HCT116 (cell line): ENCODE measurements around the gene ITGA4. TPM values are rescaled to one million over a fixed set of nuclear protein-coding genes. Genes with fewer than 3 reads are reported as not detected.

Source experiments
- ATAC-seq: fragments of 200-7000 bp; cut with Tn5 transposase; 2 replicates; pipeline ENCODE4 v1.9.1; 2020; ENCODE audit warnings: mild to moderate bottlenecking, moderate library complexity
- Bru-seq: library from RNA; stranded (reverse); fragments of 400-500 nt; gene quantifications from one replicate; lab custom pipeline; 2021; lab: Mats Ljungman, UMichigan
- BruChase-seq, 2 experiments: library from RNA; stranded (reverse); fragments of 400-500 nt; gene quantifications; one replicate each; lab custom pipeline; 2021; lab: Mats Ljungman, UMichigan
- BruUV-seq: library from RNA; stranded (reverse); fragments of 400-500 nt; replicated peaks from 2 replicates; lab custom pipeline; 2021; lab: Mats Ljungman, UMichigan
- CTCF ChIA-PET: fragments of 300-600 bp; sonication (Branson Sonifier 250); formaldehyde crosslinking; loops from one replicate; lab custom pipeline; 2021; ENCODE audit warnings: antibody characterized with exemption; lab: Charles Lee
- POLR2A ChIA-PET: fragments of 300-600, 350-600 bp; sonication (Branson Sonifier 250); formaldehyde crosslinking; loops from one replicate; lab custom pipeline; 2021; ENCODE audit warnings: antibody characterized with exemption; lab: Charles Lee
- RAD21 ChIA-PET, 2 experiments: fragments of 300-600 bp; sonication (Branson Sonifier 250); formaldehyde crosslinking; loops; one replicate each; lab custom pipeline; 2023; ENCODE audit warnings: low total read pairs in 2 of 2; ENCODE audit not compliant: uncharacterized antibody in 2 of 2, unreplicated experiment in 2 of 2, low non-redundant PET in 1 of 2; lab: Charles Lee
- DNase-seq: peaks from one replicate; pipeline ENCODE4 v3.0.0-alpha.2; 2010; ENCODE audit warnings: low read depth, low spot score
- H2AFZ ChIP-seq: fragments of 200-600 bp; shearing (Covaris generic), sonication (generic); 2 replicates; pipeline ENCODE4 v1.6.1; 2017; ENCODE audit warnings: low read depth, mixed run types, mixed read lengths, antibody characterized with exemption, low read length; ENCODE audit not compliant: poor library complexity, severe bottlenecking
- H3K27ac ChIP-seq: 2 replicates; pipeline ENCODE4 v1.5.1; 2012; ENCODE audit warnings: low read depth, low read length
- H3K27me3 ChIP-seq: fragments of 200-600 bp; sonication (generic); 2 replicates; pipeline ENCODE4 v1.6.1; 2016; ENCODE audit warnings: mixed run types, low read length, mixed read lengths; ENCODE audit not compliant: insufficient read depth
- H3K36me3 ChIP-seq, 2 experiments: fragments of 200-500 bp in 1 of 2; fragments of 200-600 bp in 1 of 2; sonication (Bioruptor generic) in 1 of 2; sonication (generic) in 1 of 2; 2 replicates each; pipeline versions ENCODE4 v1.5.1 to v1.6.1; 2014 to 2016; ENCODE audit warnings: low read length in 2 of 2, inconsistent platforms in 1 of 2, mixed read lengths in 1 of 2, mixed run types in 1 of 2; ENCODE audit not compliant: insufficient read depth in 2 of 2, control insufficient read depth in 1 of 2
- H3K4me1 ChIP-seq, 2 experiments: fragments of 200-600 bp in 1 of 2; sonication (generic) in 1 of 2; 2 replicates each; pipeline versions ENCODE4 v1.5.1 to v1.6.1; 2012 to 2017; ENCODE audit warnings: low read length in 2 of 2, inconsistent platforms in 1 of 2, mild to moderate bottlenecking in 1 of 2, mixed read lengths in 1 of 2, mixed run types in 1 of 2, moderate library complexity in 1 of 2; ENCODE audit not compliant: insufficient read depth in 2 of 2, control insufficient read depth in 1 of 2
- H3K4me2 ChIP-seq: fragments of 200-600 bp; sonication (generic); 2 replicates; pipeline ENCODE4 v1.6.1; 2017; ENCODE audit warnings: mixed run types, low read length, mixed read lengths
- H3K4me3 ChIP-seq, 2 experiments: fragments of 200-600 bp in 1 of 2; sonication (generic) in 1 of 2; replicated peaks in 1 of 2; 2 replicates each; pipeline ENCODE4 v1.5.1; 2011 to 2016; ENCODE audit warnings: low read length in 2 of 2, control low read depth in 1 of 2, low read depth in 1 of 2, mild to moderate bottlenecking in 1 of 2, mixed read lengths in 1 of 2, mixed run types in 1 of 2
- H3K79me2 ChIP-seq: fragments of 200-600 bp; sonication (generic); 2 replicates; pipeline ENCODE4 v1.6.1; 2017; ENCODE audit warnings: mild to moderate bottlenecking, mixed run types, low read length, moderate library complexity, mixed read lengths; ENCODE audit not compliant: insufficient read depth
- H3K9ac ChIP-seq: fragments of 200-600 bp; sonication (generic); 2 replicates; pipeline ENCODE4 v1.6.1; 2016; ENCODE audit warnings: low read length, mixed read lengths
- H3K9me2 ChIP-seq: fragments of 200-600 bp; sonication (generic), shearing (Covaris generic); 2 replicates; pipeline ENCODE4 v1.6.1; 2017; ENCODE audit warnings: mixed run types, mild to moderate bottlenecking, moderate library complexity; ENCODE audit not compliant: insufficient read depth
- H3K9me3 ChIP-seq, 2 experiments: fragments of 200-500 bp in 1 of 2; fragments of 200-600 bp in 1 of 2; sonication (Bioruptor generic) in 1 of 2; sonication (generic) in 1 of 2; 2 replicates each; pipeline ENCODE4 v1.6.1; 2014 to 2017; ENCODE audit warnings: low read length in 2 of 2, mixed read lengths in 2 of 2, inconsistent platforms in 1 of 2, low read depth in 1 of 2, mild to moderate bottlenecking in 1 of 2, mixed run types in 1 of 2, moderate library complexity in 1 of 2; ENCODE audit not compliant: control insufficient read depth in 1 of 2, insufficient read depth in 1 of 2
- H4K20me1 ChIP-seq: fragments of 200-600 bp; sonication (generic), shearing (Covaris generic); 2 replicates; pipeline ENCODE4 v1.6.1; 2017; ENCODE audit warnings: mixed run types, mild to moderate bottlenecking, moderate library complexity; ENCODE audit not compliant: insufficient read depth
- CBX3 ChIP-seq: IDR thresholded peaks from 2 replicates; pipeline ENCODE4 v1.6.1; 2012; ENCODE audit warnings: low read depth
- CEBPB ChIP-seq: IDR thresholded peaks from 2 replicates; pipeline ENCODE4 v1.6.1; 2012; ENCODE audit warnings: low read depth
- MAX ChIP-seq: IDR thresholded peaks from 2 replicates; pipeline ENCODE4 v1.6.1; 2012
- ZFX ChIP-seq: fragments of 450-650 bp; IDR thresholded peaks from 2 replicates; pipeline ENCODE4 v1.6.1; 2017
- intact Hi-C: fragments of 100-400 bp; cut with micrococcal nuclease; formaldehyde crosslinking; loops from 2 replicates; pipeline ENCODE4 v1.10.0; 2022
- long read RNA-seq: library from polyadenylated mRNA; unstranded; transcript quantifications from one replicate; pipeline ENCODE4 v2.0.0, GENCODE V29; 2021; ENCODE audit not compliant: unreplicated experiment
- polyA plus RNA-seq: library from polyadenylated mRNA; unstranded; fragments of >200 nt; gene quantifications from 2 replicates; pipeline ENCODE4 v1.2.1, GENCODE V29; 2012; ENCODE audit warnings: missing spikeins
- total RNA-seq: library from RNA; stranded (reverse); gene quantifications from one replicate; pipeline ENCODE4 v1.2.1, GENCODE V29; 2021; ENCODE audit not compliant: unreplicated experiment
- TF ChIP-seq, protein P1 (sequence below): IDR thresholded peaks from 2 replicates; pipeline ENCODE4 v1.6.1; 2012
- TF ChIP-seq, protein P2 (sequence below): IDR thresholded peaks from 2 replicates; pipeline ENCODE4 v1.6.1; 2011; ENCODE audit warnings: mild to moderate bottlenecking, low read length, moderate library complexity; ENCODE audit not compliant: insufficient replicate concordance; ENCODE audit errors: extremely low read depth

ITGA4 gene
- 0.49 TPM for total RNA-seq
- polyA plus RNA-seq = not detected in 2 replicates
- Bru-seq, nascent RNA = not detected
- percentile 5 among the genes with signal in this experiment for BruChase-seq, experiment 1, labeled RNA remaining after a 6-hour chase
- BruChase-seq, experiment 2, labeled RNA remaining after a 2-hour chase = percentile 1 among the genes with signal in this experiment
- long read RNA-seq = 0 reads

DNA sequence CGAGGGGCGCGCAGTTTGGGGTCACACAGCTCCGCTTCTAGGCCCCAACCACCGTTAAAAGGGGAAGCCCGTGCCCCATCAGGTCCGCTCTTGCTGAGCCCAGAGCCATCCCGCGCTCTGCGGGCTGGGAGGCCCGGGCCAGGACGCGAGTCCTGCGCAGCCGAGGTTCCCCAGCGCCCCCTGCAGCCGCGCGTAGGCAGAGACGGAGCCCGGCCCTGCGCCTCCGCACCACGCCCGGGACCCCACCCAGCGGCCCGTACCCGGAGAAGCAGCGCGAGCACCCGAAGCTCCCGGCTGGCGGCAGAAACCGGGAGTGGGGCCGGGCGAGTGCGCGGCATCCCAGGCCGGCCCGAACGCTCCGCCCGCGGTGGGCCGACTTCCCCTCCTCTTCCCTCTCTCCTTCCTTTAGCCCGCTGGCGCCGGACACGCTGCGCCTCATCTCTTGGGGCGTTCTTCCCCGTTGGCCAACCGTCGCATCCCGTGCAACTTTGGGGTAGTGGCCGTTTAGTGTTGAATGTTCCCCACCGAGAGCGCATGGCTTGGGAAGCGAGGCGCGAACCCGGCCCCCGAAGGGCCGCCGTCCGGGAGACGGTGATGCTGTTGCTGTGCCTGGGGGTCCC, at the start of gene ITGA4:
Gene ITGA4, plus strand, starts transcription at position 266 of the 620 bp plus-strand sequence. Its CDS starts 269 bp downstream, at position 535.
- no peaks in the 10 kb centered on the region for H3K36me3 ChIP-seq
- H3K27me3 ChIP-seq = no peaks in the 10 kb centered on the region
- H3K9me2 ChIP-seq = no peaks in the 10 kb centered on the region
- BruUV-seq = no TSS peak
- H2AFZ ChIP-seq = no peak within 1 kb of the TSS
- ChIA-PET RAD21 (no interaction called here), POLR2A (no interaction called here), CTCF (no interaction called here)
- H3K4me1 ChIP-seq = no peaks in the 10 kb centered on the region
- H3K4me2 ChIP-seq = no peak within 1 kb of the TSS
- no peaks in the 10 kb centered on the region for H3K79me2 ChIP-seq
- H4K20me1 ChIP-seq = no peaks in the 10 kb centered on the region
- H3K9me3 ChIP-seq = no peaks in the 10 kb centered on the region
- no peak within 1 kb of the TSS for H3K4me3 ChIP-seq
- DNase-seq (no peak), ATAC-seq (no peak)
- H3K27ac ChIP-seq = no peak within 1 kb of the TSS
- no peak within 1 kb of the TSS for H3K9ac ChIP-seq
- TF ChIP-seq ZFX (no peak), CBX3 (no peak), CEBPB (no peak), MAX (no peak)
- TF ChIP-seq, protein P1, sequence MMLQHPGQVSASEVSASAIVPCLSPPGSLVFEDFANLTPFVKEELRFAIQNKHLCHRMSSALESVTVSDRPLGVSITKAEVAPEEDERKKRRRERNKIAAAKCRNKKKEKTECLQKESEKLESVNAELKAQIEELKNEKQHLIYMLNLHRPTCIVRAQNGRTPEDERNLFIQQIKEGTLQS = no peak
- TF ChIP-seq, protein P2, sequence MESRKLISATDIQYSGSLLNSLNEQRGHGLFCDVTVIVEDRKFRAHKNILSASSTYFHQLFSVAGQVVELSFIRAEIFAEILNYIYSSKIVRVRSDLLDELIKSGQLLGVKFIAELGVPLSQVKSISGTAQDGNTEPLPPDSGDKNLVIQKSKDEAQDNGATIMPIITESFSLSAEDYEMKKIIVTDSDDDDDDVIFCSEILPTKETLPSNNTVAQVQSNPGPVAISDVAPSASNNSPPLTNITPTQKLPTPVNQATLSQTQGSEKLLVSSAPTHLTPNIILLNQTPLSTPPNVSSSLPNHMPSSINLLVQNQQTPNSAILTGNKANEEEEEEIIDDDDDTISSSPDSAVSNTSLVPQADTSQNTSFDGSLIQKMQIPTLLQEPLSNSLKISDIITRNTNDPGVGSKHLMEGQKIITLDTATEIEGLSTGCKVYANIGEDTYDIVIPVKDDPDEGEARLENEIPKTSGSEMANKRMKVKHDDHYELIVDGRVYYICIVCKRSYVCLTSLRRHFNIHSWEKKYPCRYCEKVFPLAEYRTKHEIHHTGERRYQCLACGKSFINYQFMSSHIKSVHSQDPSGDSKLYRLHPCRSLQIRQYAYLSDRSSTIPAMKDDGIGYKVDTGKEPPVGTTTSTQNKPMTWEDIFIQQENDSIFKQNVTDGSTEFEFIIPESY = no peak
- intact Hi-C loops = no loop called here
